Measurements from ENCODE around the gene PTPN13.

GRCh38 chr4:86633854-86634253, 39.7 kb downstream of the PTPN13 start:
- no peak for TF ChIP-seq CTCF (IDR thresholded peaks at IDR 0.05; ENCODE audit: low read depth, low read length, missing input control)
- TF ChIP-seq JUND (IDR thresholded peaks at IDR 0.05), result no peak
- no peak for TF ChIP-seq MAX (IDR thresholded peaks at IDR 0.05)

Measured in liver (tissue), 3 donors.